Measurements from ENCODE around the gene SGTA.
"Not testable (repeated sequence)": the region's sequence is repeated elsewhere in the genome, so short reads cannot be mapped to it uniquely, and the experiment has no call there.

The SGTA gene
- total RNA-seq = 27.1 to 75.7 (median 45.1) reads per million in 17 experiments

- peak; percentile 99 to 100 (median 99) for DNase-seq
Observed at GRCh38 chr19:2782936-2783780, at the start of gene SGTA. Gene SGTA (minus strand): TSS chr19:2783273. CDS start chr19:2769068, 14,205 bp downstream.

GRCh38 chr19:2827840-2828489 lies 44.9 kb upstream of the SGTA start:
- no peak for DNase-seq

GRCh38 chr19:2827022-2827421 lies 43.9 kb upstream of the SGTA start:
- no peak for DNase-seq

- DNase-seq = no peak
Observed at GRCh38 chr19:2824129-2824528, 41.1 kb upstream of the SGTA start.

- no peak for DNase-seq
Observed at GRCh38 chr19:2823646-2824045, 40.6 kb upstream of the SGTA start.

GRCh38 chr19:2822846-2823245 lies 39.8 kb upstream of the SGTA start:
- no peak for DNase-seq

GRCh38 chr19:2820112-2820702 lies 37.1 kb upstream of the SGTA start:
- DNase-seq = peak in 3 of 4 experiments; percentile 2 to 19 (median 16)

- DNase-seq = peak; percentile 98 to 100 (median 98)
Observed at GRCh38 chr19:2819540-2820111, 36.6 kb upstream of the SGTA start, which contains the start of gene ZNF554. Gene ZNF554 (plus strand): TSS chr19:2819868. CDS start chr19:2820072, 204 bp downstream.

- not testable (repeated sequence) for DNase-seq
Observed at GRCh38 chr19:2817237-2817829, 34.3 kb upstream of the SGTA start.

- DNase-seq = no peak
Observed at GRCh38 chr19:2816641-2817040, 33.6 kb upstream of the SGTA start.

GRCh38 chr19:2815923-2816322 lies 32.9 kb upstream of the SGTA start:
- DNase-seq = no peak

GRCh38 chr19:2815191-2815614 lies 32.1 kb upstream of the SGTA start:
- no peak for DNase-seq

- no peak for DNase-seq
Observed at GRCh38 chr19:2814426-2814825, 31.4 kb upstream of the SGTA start.

GRCh38 chr19:2813235-2814160 lies 30.4 kb upstream of the SGTA start:
- DNase-seq = no peak

- DNase-seq = no peak
Observed at GRCh38 chr19:2812414-2813234, 29.6 kb upstream of the SGTA start.

- no peak for DNase-seq
Observed at GRCh38 chr19:2811735-2812413, 28.8 kb upstream of the SGTA start.

- no peak for DNase-seq
Observed at GRCh38 chr19:2811221-2811722, 28.2 kb upstream of the SGTA start.

- no peak for DNase-seq
Observed at GRCh38 chr19:2810141-2811091, 27.3 kb upstream of the SGTA start.
